OCI-LY1 (cell line): ENCODE data around the gene RAI1.

Experiments used
- H2AFZ ChIP-seq: fragments of 200-600 bp; sonication (generic), shearing (Covaris generic); 2 replicates; pipeline ENCODE4 v1.6.0; 2014; ENCODE audit warnings: antibody characterized with exemption, mild to moderate bottlenecking, low read length
- H3F3A ChIP-seq: fragments of 200-600 bp; sonication (generic), shearing (Covaris generic); 2 replicates; pipeline ENCODE4 v1.6.0; 2014; ENCODE audit warnings: mild to moderate bottlenecking, antibody characterized with exemption, low read length, moderate library complexity; ENCODE audit not compliant: insufficient read depth
- H3K27ac ChIP-seq: fragments of 200-600 bp; sonication (generic); 2 replicates; pipeline ENCODE4 v1.5.1; 2014; ENCODE audit warnings: low read length, mixed run types, mild to moderate bottlenecking, low read depth; ENCODE audit not compliant: poor library complexity, severe bottlenecking
- H3K27me3 ChIP-seq: fragments of 200-600 bp; sonication (generic); 2 replicates; pipeline ENCODE4 v1.6.0; 2014; ENCODE audit warnings: antibody characterized with exemption, mild to moderate bottlenecking, low read length, moderate library complexity; ENCODE audit not compliant: insufficient read depth
- H3K36me3 ChIP-seq: fragments of 200-600 bp; sonication (generic); 2 replicates; pipeline ENCODE4 v1.6.1; 2014; ENCODE audit warnings: mild to moderate bottlenecking, antibody characterized with exemption, low read length, moderate library complexity, mixed read lengths; ENCODE audit not compliant: insufficient read depth
- H3K4me1 ChIP-seq: fragments of 200-600 bp; sonication (generic); 2 replicates; pipeline ENCODE4 v1.5.1; 2014; ENCODE audit warnings: mild to moderate bottlenecking, low read length, moderate library complexity; ENCODE audit not compliant: insufficient read depth, severe bottlenecking
- H3K4me2 ChIP-seq: fragments of 200-600 bp; sonication (generic), shearing (Covaris generic); 2 replicates; pipeline ENCODE4 v1.6.1; 2014; ENCODE audit warnings: low read length
- H3K4me3 ChIP-seq: fragments of 200-600 bp; sonication (generic); 2 replicates; pipeline ENCODE4 v1.5.1; 2014; ENCODE audit warnings: low read length, low read depth, mild to moderate bottlenecking, mixed read lengths; ENCODE audit not compliant: poor library complexity, severe bottlenecking
- H3K79me2 ChIP-seq: fragments of 200-600 bp; shearing (Covaris generic); 2 replicates; pipeline ENCODE4 v1.6.1; 2016; ENCODE audit warnings: mixed run types, low read length, mixed read lengths; ENCODE audit not compliant: insufficient read depth
- H3K9ac ChIP-seq: fragments of 200-600 bp; sonication (generic), shearing (Covaris generic); 2 replicates; pipeline ENCODE4 v1.6.1; 2014; ENCODE audit warnings: mild to moderate bottlenecking, low read length, mixed read lengths
- H3K9me2 ChIP-seq: fragments of 200-600 bp; sonication (generic), shearing (Covaris generic); 2 replicates; pipeline ENCODE4 v1.6.1; 2014; ENCODE audit warnings: low read depth, mild to moderate bottlenecking, low read length, mixed read lengths
- H3K9me3 ChIP-seq: fragments of 200-600 bp; shearing (Covaris generic); 2 replicates; pipeline ENCODE4 v1.6.1; 2014; ENCODE audit warnings: low read length, mixed read lengths
- H4K20me1 ChIP-seq: fragments of 200-600 bp; sonication (generic), shearing (Covaris generic); 2 replicates; pipeline ENCODE4 v1.6.0; 2016; ENCODE audit warnings: mild to moderate bottlenecking, low read length; ENCODE audit not compliant: insufficient read depth
- EZH2 ChIP-seq: fragments of 200-600 bp; sonication (generic), shearing (Covaris generic); IDR thresholded peaks from 2 replicates; pipeline ENCODE4 v1.8.0; 2017; ENCODE audit warnings: borderline replicate concordance, mixed run types, mild to moderate bottlenecking, antibody characterized with exemption, low read length, moderate library complexity, mixed read lengths
- TF ChIP-seq, protein P1 (sequence below): fragments of 200-600 bp; sonication (generic), shearing (Covaris generic); IDR thresholded peaks from 2 replicates; pipeline ENCODE4 v1.5.1; 2017; ENCODE audit warnings: mild to moderate bottlenecking, antibody characterized with exemption, low read length, moderate library complexity, mixed read lengths

Gene RAI1

DNA sequence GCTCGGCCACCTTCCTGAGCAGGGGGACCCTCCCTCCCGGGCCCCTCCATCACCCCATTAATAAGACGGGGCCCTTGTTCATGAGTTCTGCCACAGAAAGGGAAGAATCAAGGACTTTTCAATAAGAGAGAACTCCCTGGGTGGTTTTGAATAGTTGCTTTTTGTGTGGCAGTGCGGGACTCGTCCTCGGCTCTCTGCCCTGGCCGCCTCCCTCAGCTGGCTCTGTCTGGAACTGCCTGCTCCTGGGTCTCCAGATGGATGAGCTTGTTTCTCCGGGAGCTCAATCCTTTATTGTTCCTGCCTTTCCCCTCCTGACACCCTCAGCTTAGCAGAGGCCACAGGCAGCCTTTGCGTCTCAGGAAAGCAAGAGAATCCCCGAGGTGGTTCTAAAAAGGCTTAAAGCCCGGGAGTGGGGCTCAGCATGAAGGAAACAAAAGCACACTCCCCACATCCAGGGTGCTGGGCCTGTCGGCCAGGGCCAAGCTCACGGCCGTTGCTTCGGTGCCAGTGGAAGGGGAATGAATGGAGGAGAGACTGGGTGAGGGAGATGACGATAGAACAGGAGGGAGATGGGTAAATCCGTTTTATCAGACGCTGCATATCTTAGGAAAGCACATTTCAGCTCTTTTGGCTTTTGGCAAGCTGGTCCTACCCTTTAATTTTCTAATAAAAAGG, 60.2 kb downstream of the RAI1 start:
- Histone ChIP-seq H3K9me2 (no peaks in the 10 kb centered on the region), H3K4me3 (no peak overlapping the region), H3K9ac (no peak overlapping the region), H3K4me2 (no peak overlapping the region), H3F3A (no peaks in the 10 kb centered on the region), H3K79me2 (no peaks in the 10 kb centered on the region), H3K27ac (no peak overlapping the region), H3K27me3 (peaks cover 13% of the 10 kb centered on the region), H3K36me3 (no peaks in the 10 kb centered on the region), H2AFZ (no peak overlapping the region), H4K20me1 (no peaks in the 10 kb centered on the region), H3K9me3 (no peaks in the 10 kb centered on the region), H3K4me1 (peaks cover 18% of the 10 kb centered on the region)
- TF ChIP-seq, protein P1, sequence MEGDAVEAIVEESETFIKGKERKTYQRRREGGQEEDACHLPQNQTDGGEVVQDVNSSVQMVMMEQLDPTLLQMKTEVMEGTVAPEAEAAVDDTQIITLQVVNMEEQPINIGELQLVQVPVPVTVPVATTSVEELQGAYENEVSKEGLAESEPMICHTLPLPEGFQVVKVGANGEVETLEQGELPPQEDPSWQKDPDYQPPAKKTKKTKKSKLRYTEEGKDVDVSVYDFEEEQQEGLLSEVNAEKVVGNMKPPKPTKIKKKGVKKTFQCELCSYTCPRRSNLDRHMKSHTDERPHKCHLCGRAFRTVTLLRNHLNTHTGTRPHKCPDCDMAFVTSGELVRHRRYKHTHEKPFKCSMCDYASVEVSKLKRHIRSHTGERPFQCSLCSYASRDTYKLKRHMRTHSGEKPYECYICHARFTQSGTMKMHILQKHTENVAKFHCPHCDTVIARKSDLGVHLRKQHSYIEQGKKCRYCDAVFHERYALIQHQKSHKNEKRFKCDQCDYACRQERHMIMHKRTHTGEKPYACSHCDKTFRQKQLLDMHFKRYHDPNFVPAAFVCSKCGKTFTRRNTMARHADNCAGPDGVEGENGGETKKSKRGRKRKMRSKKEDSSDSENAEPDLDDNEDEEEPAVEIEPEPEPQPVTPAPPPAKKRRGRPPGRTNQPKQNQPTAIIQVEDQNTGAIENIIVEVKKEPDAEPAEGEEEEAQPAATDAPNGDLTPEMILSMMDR: no peak
- TF ChIP-seq EZH2: no peak

DNA sequence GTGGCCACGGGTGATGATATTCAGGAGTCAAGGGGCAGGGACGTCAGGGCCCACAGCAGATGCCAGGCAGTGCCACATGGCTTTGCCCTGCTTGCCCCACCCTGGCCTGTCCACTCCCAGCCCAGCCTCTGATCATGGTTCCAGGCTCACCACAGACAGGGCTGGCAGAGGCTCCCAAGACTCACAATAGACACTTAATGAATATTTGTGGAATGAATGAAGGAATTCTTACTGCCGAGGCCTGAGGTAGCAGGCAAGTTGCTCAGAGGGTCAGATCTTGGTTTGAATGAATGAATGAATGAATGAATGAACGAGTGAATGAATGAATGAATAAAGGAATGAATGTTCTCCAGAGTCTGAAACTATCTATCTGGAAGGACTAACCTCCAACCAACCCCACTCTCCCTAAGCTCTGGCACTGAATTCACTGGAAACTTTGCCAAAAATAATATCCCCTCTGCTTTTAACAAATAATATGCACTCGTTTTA, 60.9 kb downstream of the RAI1 start:
- no peak overlapping the region for H3K4me2 ChIP-seq
- no peaks in the 10 kb centered on the region for H3F3A ChIP-seq
- no peak overlapping the region for H3K4me3 ChIP-seq
- H4K20me1 ChIP-seq: no peaks in the 10 kb centered on the region
- H3K9me3 ChIP-seq: no peaks in the 10 kb centered on the region
- H3K27ac ChIP-seq: no peak overlapping the region
- no peak overlapping the region for H3K9ac ChIP-seq
- no peaks in the 10 kb centered on the region for H3K79me2 ChIP-seq
- H3K9me2 ChIP-seq: no peaks in the 10 kb centered on the region
- H3K4me1 ChIP-seq: peaks cover 18% of the 10 kb centered on the region
- H3K36me3 ChIP-seq: no peaks in the 10 kb centered on the region
- TF ChIP-seq, protein P1: no peak
- no peak for TF ChIP-seq EZH2
- H2AFZ ChIP-seq: no peak overlapping the region
- peaks cover 13% of the 10 kb centered on the region for H3K27me3 ChIP-seq

DNA sequence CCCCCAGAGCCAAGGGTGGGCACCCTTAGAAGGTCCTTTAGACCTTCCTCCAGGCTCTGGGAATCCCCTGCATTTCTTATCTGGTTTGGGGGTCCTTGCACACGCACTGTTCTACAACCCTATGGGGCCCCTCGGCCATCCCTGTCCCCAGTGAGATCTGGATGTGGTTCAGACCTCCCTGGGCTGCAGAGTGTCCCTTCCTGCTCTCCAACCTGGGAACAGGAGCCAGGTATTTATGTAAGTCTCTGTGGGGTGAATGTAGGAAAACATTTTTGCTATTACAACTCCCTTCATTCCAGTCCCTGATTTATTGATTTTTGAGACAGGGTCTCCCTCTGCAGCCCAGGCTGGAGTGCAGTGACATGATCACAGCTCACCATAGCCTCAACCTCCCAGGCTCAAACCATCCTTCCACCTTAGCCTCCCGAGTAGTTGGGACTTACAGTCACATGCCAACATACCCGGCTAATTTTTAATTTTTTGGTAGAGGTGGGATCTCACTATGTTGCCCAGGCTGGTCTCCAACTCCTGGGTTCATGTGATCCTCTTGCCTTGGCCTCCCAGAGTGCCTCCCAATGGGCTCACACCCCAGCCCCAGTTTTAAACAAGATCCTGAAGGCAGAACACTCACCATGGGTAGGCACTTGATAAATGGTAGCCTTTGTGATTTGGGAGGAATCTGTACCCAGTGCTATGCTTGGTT, 61.6 kb downstream of the RAI1 start:
- H3K9me2 ChIP-seq: no peaks in the 10 kb centered on the region

More for the DNA sequence above, 61.6 kb downstream of the RAI1 start:
- no peaks in the 10 kb centered on the region for H4K20me1 ChIP-seq
- H2AFZ ChIP-seq: no peak overlapping the region
- TF ChIP-seq, protein P1: no peak
- TF ChIP-seq EZH2: no peak
- H3K36me3 ChIP-seq: no peaks in the 10 kb centered on the region
- H3K4me3 ChIP-seq: no peak overlapping the region
- no peak overlapping the region for H3K4me2 ChIP-seq
- H3K27ac ChIP-seq: no peak overlapping the region
- H3K9ac ChIP-seq: no peak overlapping the region
- no peaks in the 10 kb centered on the region for H3F3A ChIP-seq
- no peaks in the 10 kb centered on the region for H3K9me3 ChIP-seq
- H3K79me2 ChIP-seq: no peaks in the 10 kb centered on the region
- peaks cover 13% of the 10 kb centered on the region for H3K4me1 ChIP-seq
- peaks cover 13% of the 10 kb centered on the region for H3K27me3 ChIP-seq
